C4-2B (cell line): ENCODE results near the gene EEIG2.

Experiments
- CTCF ChIP-seq: fragments of 450-650 bp; conservative IDR thresholded peaks from 2 replicates; pipeline ENCODE4 v1.5.1; 2017; ENCODE audit warnings: mild to moderate bottlenecking
- ZFX ChIP-seq: fragments of 450-650 bp; IDR thresholded peaks from 2 replicates; pipeline ENCODE4 v1.6.1; 2017

DNA sequence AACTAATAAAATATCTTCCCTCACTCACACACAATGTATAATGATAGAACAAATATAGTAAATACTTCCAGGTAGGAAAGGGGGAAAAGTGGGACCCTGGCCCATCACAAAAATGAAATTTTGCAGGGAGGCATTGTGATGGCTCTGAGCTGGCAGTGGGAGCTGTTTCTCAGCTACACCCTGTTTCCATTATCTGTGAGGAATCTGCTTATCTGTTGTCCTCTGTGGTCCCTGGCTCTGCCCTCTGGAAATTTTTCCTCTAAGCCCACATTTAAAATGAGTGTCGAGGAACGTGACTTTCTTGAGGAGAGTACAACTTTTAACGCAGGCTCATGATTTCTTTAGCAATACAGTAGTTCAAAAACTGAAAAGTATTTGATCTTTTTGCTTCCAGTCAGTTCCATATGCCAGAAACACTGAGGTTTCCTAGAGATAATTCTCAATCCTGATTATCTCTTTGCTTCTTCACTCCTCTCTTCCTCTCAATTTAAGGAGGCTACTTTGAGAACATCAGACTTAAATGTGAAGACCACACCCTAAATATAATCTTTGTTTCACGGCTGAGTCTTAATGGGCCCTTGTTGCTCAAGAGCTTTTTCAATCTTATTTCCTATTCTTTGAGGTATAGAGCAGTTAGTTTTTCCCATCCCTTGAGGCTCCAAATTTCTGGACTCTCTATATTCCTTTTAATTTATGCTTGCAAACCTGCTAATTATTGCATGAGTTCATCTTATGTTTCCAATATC, 5.0 kb upstream of the EEIG2 start:
- no peak for TF ChIP-seq CTCF
- no peak for TF ChIP-seq ZFX
